GM18511 (cell line): ENCODE data around the gene PCSK6.
"Not testable (repeated sequence)": the region's sequence is repeated elsewhere in the genome, so short reads cannot be mapped to it uniquely, and the experiment has no call there.

Experiments used
- ATAC-seq: cut with Tn5 transposase; IDR thresholded peaks from one replicate; pipeline ENCODE4 v1.9.1; 2021; ENCODE audit warnings: mild to moderate bottlenecking, moderate library complexity; ENCODE audit not compliant: unreplicated experiment

Gene PCSK6

DNA sequence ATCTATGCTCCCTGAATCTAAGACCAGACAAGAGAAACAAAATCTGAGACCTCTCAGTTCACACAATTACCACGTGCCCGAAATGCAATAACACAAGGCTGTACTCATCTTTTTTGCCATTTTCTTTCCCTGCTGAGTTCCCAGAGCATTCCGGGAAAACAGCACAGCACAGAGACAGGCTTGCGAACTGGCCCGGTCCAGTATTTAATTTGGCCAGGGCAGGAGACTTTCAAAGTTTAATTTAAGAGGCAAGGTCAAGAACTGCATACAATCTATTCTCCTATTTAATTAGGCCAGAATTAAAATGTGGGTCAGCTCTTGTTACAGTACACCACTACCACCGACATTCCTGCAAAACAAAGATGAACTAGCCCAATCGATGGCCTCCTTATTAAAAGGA, 107.0 kb downstream of the PCSK6 start:
- ATAC-seq, result no peak

DNA sequence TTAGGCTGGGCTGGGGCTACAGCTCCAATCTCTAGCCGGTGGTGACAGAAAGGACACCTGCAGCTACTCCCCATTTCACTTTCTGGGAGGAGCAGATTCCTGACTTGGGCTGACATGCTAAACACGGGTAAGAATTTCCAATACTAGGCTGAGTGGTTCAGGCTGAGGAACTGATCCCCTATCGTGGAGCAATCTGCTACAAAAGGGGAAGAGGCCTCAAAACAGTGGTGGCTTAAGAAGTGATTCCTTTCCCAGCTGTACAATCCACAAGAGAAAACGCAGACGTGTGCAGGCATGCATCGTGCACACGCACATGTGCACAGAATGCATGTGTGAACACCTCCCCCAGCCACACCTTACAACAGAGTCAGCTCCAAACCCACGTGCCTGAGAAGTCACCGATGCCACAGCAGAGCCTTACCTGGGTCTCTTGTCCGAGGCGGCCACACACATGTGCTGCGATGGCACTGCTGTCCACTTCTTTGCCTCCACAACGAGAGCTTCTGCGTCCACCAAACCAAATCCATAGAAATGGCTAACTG, 107.8 kb downstream of the PCSK6 start:
- no peak for ATAC-seq

DNA sequence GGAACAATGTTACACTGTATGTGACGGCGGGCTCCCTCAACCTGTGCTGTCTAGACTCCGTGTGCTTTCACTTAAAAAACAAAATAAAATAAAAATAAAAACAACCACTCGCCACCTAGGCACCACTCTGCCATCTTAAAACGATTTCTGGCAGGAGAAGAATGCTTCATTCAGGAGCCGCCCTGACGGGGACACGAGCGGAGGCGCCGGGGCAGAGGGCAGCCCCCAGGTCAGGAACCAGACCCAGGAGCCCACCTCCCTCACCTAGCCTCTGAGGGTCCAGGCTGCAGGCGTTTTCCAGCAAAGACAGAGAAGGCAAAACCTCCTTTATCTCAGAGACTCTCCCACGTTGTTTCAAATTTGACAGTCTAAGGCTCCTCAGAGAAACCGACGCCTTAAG, 109.4 kb downstream of the PCSK6 start:
- no peak for ATAC-seq

DNA sequence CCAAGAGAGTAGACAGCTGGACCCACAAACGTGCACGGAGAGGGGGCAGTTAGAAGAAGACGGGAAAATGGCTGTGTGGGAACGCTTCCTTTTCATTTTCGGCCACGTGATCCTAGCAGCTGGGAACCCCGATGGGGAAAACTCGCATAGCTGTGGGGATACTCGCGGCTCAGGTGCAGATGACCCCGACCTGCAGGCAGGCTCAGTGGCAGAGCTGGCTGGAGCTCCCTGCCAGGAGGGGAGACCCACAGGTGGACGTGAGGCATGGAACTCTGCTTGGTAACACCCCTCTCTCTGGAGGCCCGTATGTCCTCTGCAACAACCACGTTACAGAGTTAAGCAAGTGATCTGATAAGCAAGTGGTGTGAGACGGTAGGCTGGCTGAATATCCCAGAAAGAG, 109.9 kb downstream of the PCSK6 start:
- ATAC-seq, result no peak

DNA sequence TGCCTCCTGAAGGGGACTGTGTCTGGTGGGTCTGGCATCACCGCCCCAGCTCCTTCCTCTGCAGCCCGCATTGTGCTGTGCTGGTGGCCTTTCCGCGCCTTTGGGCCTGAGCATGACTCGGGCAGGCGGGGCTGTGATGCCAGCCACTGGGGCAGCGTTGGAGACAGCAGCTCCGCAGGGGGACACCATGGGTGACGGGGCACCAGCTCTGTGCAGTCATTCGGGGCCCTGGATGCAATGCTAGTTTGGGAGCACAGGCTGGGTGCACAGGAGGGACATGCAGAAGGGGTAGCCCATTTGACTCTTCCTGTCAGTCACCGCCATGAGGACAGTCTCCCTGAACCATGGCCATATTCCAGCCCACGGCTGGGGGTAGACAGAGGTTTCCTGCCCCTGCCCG, 110.6 kb downstream of the PCSK6 start:
- ATAC-seq, result no peak

DNA sequence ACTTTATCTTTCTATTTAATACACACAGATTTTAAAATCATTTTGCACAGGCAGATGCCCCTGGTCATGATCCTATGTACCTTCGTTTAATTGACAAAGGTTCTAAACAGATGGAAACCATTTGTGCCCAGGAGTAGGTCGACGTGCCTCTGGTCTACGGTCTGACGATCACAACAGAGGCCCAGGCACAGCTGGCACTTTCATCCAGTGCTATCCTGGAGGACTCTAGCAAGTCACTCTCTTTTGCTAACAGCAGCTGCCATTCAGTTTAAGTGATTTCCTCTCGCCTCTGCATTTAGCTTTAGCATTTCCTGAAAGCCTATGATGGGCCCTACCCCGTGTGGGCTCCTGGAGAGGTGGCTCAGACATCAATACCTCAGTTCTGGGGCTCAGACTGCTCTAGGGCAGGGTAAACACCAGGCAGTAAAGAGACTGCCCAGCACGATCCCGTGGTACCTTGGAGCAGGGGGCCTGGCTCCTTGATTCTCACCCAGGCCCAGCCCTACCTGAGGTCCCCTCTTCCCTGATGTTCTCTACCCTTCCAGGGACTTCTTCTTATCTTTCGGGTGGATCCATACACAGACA, 111.2 kb downstream of the PCSK6 start:
- ATAC-seq, result no peak

DNA sequence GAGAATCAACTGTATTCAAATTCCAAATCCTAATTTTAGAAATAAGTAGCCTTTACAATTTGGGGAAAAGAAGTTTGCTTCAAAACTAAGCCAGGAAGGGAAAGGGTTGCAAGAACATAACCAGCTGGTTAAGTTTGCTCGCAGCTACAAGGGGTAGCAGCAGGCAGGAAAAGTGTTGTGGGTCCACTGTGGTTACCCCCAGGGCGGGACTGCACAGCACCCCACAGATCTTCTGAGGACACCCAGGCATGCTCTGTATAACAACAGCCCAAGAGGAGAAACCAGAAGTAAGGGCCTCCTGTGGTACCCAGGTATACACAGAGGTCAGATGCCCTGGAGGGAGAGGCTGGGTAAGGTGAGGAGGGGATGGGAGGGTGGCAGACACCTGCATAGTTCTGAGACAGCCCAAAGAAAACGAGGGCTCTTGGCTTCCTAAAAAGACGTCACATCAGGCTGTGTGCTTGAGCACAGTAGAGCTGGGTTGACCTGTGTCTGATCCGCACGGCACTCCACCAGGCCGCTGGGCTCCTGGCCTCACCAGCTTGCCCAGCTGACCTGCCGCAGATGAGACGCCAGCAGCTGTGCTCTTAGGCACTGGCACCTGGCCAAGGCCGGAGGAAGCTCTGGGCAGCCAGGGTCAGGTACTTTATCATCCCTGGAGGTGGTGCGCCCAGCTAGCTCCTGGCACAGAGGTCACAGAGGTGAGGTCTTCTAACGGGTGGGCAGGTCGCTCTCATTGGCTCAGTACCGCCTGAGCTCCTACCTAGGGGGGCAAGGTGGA, 112.7 kb downstream of the PCSK6 start:
- no peak for ATAC-seq

DNA sequence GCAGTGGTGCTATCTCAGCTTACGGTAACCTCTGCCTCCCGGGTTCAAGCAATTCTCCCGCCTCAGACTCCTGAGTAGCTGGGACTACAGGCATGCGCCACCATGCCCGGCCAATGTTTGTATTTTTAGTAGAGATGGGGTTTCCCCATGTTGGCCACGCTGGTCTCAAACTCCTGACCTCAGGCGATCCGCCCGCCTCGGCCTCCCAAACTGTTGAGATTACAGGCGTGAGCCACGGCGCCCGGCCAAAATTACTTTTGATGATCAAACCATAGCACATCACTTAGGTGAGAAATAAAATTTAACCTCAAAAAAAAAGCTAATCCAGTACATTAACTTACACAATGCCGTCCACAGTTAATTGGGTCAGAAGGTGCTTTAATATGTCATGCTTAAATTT, 114.5 kb downstream of the PCSK6 start:
- not testable (repeated sequence) for ATAC-seq

DNA sequence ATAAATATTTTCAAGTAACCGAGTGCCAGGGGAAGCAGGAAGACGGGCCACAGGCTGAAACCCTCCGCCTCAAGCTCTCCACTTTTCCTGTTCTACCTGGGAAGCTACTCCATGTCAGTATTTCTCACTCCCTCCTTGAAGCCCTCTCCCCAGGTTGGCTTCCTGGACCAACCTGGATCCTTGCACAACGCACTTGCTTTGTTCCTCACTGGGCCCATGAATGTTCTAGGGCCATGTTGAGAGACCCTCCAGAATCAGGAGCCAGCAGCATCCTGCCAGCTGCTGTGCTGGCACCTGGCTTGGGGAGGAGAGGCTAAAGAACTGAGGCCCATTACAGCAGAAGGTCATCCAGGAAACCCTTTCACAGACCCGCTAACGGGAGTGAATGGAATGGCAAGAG, 115.2 kb downstream of the PCSK6 start:
- no peak for ATAC-seq

DNA sequence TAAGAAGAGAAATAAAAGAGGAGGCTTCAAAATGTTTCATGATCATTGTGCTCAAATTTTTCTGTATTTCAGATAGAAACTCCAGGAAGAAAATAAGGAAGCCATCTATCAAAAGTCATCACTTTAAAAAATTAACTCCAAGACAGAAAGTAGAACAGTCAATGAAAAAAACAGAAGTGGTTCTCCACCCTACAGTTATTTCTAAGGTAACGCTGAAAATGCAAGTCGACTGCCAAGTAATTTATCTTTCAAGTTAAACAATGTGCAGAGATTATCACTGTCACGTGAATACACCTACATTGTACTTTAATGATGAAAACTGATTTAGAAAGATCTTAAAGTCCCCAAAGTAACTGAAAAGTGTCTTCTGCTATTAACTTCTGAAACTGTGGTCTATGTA, 115.9 kb downstream of the PCSK6 start:
- no peak for ATAC-seq

DNA sequence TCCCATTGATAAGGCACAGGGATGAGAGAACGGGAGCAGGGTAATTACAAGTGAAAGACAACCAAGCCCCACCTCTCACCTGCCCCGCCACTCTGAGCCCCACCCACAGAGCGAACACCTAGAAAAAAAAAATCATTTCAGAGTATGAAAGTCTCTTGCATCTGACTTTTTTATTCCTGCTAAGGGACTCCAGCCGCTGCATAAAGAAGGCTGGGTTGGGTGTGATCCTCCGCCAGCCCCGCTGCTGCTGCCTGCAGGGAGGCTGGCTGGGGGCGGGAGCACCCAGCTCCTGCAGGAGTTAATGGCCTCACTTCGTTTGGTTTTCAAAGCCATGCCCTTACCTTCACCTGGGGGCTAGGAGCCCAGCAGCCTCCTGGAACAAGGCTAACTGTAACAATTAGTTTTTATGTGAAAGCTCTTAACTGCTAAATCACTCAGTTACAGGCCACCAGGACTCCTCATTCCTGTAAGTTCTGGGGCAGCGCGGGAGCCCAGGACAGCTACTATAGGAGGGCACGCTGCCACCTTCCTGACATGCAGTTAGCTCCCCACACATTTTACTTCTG, 116.5 kb downstream of the PCSK6 start:
- ATAC-seq, result no peak

DNA sequence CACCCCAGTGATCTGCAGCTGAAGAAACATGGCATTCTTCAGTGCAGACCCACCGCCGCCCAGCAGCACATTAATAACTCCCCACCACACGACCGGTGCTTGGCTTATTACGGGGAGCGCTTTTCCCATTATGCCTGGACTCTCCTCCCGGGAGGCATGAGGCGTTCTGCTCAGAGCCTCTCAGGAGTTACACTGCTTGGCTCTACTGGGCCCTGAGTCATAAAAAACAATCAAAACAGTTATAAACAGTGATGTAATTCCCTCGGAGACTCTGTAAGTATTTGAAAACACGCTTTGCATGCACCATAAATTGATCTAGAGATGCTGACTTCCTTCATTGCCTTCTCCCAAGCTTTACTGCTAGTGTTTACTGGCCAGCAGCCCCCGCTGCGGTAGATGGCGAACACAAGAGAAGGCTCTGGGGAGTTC, 117.3 kb downstream of the PCSK6 start:
- no peak for ATAC-seq

DNA sequence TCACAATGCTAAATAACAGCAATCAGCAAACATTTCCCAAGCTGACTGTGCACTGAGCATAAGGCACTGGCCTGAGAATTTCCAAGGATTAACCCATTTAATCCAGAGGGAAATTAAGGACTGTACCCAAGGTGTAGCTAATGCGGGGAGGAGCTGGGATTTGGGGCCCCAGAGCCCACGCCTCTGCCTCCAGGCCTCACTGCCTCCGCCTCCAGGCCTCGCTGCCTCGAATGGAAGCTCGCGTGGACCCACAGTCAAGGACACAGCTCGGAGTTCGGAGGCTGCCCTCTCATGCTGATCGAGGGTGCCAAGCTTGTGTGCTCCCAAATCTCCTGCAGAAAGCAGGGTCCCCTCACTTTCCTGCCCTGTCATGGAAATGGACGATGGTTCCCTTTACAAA, 118.0 kb downstream of the PCSK6 start:
- ATAC-seq, result no peak

DNA sequence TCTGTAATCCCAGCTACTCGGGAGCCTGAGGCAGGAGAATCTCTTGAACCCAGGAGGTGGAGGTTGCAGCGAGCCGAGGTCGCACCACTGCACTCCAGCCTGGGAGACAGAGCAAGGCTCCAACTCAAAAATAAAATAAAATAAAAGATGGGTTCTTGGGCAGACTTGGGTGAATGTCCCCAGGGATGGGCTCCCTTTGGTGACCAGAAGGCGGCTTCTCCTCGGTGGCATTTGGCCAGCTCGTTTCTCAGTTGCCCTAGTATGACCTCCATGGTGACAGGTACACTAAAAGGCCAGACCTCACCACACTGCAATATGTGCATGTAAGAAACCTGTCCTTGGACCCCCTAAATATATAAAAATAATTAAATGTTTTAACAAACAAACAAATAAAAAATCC, 118.4 kb downstream of the PCSK6 start:
- no peak for ATAC-seq

DNA sequence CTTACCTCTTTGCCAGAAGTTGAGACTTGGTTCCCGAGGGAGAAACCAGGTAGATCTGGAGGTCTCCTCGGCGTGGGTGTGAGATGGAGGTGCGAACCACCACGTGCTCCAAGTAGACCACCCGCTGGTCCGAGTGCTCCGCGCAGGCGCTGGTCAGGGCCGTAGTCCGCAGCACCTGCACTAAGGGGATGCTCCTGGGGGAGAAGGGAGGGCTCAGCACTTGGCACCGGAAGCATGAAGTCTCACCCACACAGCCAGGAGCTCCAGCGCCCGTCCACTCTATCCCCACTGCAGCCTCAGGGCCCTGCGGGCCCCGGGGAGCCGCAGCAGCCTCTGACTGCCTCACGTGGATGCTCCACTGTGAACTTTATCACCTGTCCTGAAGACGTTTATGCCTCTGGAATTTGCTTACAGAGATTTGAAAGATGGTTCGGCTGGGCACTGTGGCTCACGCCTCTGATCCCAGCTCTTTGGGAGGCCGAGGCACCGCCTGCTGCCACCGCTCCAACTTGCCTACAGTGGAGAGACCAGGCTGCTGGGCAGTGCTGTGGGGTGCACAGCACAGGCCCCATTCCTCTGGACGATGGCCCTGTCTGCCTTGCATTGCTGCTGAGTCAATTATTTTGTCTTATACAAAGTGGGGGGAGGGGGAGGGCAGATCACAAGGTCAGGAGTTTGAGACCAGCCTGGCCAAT, 119.0 kb downstream of the PCSK6 start:
- no peak for ATAC-seq

DNA sequence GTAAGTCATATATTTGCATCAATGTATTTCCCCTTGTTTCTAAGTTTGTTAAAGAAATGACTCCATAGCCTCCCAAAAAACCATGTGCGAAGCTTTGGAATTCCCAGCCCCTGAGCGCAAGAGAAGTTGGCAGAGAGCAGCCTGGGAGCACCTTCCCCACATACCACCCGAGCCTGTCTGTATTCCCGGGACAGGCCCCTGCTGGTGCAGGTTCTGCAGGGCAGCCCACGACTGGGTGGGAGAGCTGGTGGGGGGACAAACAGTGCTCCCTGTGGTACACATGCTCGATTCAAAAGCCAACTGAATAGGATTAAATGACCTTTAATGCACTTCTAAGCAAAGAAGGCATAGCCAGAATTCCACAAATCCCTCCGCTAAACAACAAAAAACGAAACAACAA, 119.8 kb downstream of the PCSK6 start:
- no peak for ATAC-seq

DNA sequence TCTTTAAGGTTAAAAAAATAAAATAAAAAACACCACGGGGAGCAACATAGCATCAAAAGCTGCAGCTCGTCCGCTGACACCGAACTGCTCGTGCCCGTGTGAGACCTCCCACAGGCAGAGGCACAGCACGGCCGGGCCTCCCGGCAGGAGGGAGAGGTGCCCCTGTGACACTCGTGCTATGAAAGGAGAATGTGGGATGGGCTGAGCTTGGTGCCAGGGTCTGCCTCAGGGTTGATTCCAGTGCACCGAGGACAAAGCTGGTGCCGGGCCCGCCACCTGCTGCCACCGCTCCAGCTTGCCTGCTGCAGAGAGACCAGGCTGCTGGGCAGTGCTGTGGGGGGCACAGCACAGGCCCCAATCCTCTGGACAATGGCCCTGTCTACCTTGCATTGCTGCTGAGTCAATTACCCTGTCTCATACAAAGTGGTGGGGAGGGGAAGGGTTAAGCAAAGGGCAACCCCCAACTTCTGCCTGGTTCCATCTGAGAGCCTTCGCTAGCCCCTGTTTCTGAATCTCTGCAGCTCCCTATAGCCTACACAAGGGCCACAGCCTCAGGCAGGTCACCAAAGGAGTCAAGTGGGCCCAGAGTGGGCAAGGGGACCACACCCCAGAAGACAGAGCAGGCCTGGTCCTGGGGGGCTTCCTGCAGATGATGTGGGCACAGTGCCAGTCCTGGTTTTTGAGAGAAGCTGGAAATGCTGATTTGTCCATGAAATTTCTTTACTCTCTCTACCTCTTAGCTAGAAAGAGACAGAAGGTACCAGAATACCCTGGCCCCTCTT, 120.5 kb downstream of the PCSK6 start:
- no peak for ATAC-seq

DNA sequence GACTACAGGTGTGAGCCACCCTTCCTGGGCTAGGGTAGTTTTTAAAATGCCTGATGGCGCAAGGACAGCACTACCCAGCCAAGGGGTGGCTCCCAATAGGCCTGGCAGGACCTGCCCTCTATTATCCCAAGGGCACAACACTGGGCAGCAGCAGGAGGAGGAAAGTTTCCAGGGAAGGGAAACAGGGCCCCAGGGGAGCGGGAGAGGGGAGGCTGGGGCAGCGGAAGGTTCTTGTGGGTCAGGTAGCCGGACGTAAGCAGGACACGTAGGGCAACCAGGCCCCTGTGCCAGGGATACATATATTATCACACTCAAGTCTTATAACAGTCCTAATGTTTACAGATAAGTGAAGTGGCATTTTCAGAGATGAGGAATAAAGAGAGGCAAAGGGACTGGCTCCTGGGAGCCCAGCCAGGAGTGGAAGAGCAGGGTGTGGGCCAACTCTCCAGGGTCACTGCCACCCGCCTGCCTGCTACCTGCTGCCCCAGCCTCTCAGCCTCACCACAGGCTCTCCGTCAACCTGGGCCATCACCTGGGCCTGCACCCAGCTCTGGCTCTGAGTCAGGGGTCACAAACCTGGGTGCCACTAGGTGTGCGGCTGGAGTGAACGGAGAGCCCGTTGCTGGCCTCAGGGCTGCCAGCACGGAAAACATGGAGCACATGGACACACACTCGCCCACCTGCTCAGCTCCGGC, 121.3 kb downstream of the PCSK6 start:
- ATAC-seq, result no peak

DNA sequence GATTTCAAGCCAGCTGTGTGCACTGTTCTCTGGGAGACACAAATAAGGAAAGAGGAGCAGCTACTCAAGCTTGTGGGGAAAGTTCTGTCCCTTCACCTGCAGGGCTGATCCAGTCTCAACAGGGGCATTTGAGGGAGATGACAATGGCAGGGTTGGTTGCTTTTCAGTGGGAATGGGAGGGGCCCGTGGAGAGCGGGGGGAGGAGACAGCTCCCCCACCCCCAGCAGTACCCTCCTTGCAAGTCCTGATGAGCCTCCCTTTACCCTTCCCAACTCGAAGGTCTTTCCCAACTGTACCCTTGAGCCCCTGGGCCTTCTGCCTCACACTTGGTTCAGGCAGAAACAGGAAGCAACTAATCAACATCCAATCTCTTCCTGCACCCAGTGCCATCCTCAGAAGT, 122.7 kb downstream of the PCSK6 start:
- no peak for ATAC-seq

DNA sequence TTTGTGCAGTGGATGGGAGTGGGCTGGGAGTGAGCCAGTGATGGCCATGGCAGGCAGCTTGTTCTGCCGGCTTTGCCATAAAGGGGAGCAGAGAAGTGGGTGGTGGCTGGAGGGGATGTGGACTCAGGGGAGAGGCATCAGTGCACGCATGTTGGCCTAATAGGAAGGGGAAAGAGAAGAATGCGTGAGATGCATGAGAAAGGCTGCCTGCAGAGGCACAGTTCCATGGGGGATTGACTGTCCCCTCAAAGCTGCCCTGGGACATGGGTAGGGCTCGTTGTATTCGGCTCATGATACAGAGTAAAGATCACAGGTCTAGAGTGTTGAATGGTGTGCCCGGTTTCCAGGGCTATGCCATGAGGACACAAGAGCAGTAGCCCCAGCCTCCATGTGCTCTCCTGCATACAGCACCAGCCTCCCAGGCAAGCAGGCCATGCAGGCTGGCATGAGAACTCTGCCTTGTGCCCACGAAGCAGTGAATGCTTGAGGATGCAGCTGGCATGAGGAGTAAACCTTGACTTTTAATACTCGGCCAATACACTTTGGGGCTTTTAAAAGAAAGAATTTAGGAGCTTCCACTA, 126.4 kb downstream of the PCSK6 start:
- ATAC-seq, result no peak
